ENCODE measurements around the gene ORC3. TPM values are rescaled to one million over a fixed set of nuclear protein-coding genes. Genes with fewer than 3 reads are reported as not detected.

The ORC3 gene
- polyA plus RNA-seq, 2 donors = 8.1 to 8.5 TPM

GRCh38 chr6:87558446-87558845 is 31.5 kb upstream of the ORC3 start:
- H3K36me3 ChIP-seq (ENCODE audit: control insufficient read depth in 2 of 2, insufficient read depth in 2 of 2, low read length in 1 of 2) = peaks cover 3% of the 10 kb centered on the region in 2 donors
- H3K4me3 ChIP-seq (ENCODE audit: low read depth in 1 of 2, low read length in 2 of 2) = no peak overlapping the region
- no peaks in the 10 kb centered on the region for H3K4me1 ChIP-seq (ENCODE audit: control insufficient read depth in 2 of 2, insufficient read depth in 2 of 2, low read length in 1 of 2)
- no peaks in the 10 kb centered on the region for H3K27me3 ChIP-seq (ENCODE audit: control insufficient read depth in 1 of 2, insufficient read depth in 2 of 2, low read length in 2 of 2)
- H3K9me3 ChIP-seq (ENCODE audit: control insufficient read depth in 2 of 2, insufficient read depth in 1 of 2, low read depth in 1 of 2, low read length in 1 of 2) = no peaks in the 10 kb centered on the region
- H3K27ac ChIP-seq (ENCODE audit: low read depth in 2 of 2, low read length in 1 of 2) = no peak overlapping the region

GRCh38 chr6:87561017-87561416 is 28.9 kb upstream of the ORC3 start:
- 85 to 89% methylated on average over 1 of the region's 1 CpG for WGBS, 2 donors
- Histone ChIP-seq H3K36me3 (ENCODE audit: control insufficient read depth in 2 of 2, insufficient read depth in 2 of 2, low read length in 1 of 2) (peaks cover 0 to 3% of the 10 kb centered on the region in 2 donors), H3K27me3 (ENCODE audit: control insufficient read depth in 1 of 2, insufficient read depth in 2 of 2, low read length in 2 of 2) (no peaks in the 10 kb centered on the region), H3K4me1 (ENCODE audit: control insufficient read depth in 2 of 2, insufficient read depth in 2 of 2, low read length in 1 of 2) (no peaks in the 10 kb centered on the region), H3K27ac (ENCODE audit: low read depth in 2 of 2, low read length in 1 of 2) (no peak overlapping the region), H3K4me3 (ENCODE audit: low read depth in 1 of 2, low read length in 2 of 2) (no peak overlapping the region), H3K9me3 (ENCODE audit: control insufficient read depth in 2 of 2, insufficient read depth in 1 of 2, low read depth in 1 of 2, low read length in 1 of 2) (no peaks in the 10 kb centered on the region)

DNA sequence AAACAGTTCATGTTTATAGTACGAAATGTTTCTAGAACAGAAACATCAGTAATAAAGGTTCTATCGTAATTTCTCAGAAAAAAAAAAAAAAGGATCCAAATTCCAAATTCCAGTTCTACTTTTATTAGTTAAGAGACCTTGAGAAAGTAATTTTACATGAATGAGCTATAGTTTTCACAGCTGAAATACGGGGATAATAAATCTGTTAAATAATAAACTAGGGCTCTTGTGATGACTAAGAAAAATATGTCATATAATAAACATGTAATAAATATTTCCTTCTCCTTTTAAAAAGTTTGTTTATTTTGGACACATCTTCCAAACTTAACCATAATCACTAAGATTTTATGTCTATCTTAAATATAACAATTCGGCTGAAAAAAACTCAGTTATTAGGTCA is 17.9 kb upstream of the ORC3 start:
- Histone ChIP-seq H3K36me3 (ENCODE audit: control insufficient read depth in 2 of 2, insufficient read depth in 2 of 2, low read length in 1 of 2) (no peaks in the 10 kb centered on the region), H3K9me3 (ENCODE audit: control insufficient read depth in 2 of 2, insufficient read depth in 1 of 2, low read depth in 1 of 2, low read length in 1 of 2) (no peaks in the 10 kb centered on the region), H3K27me3 (ENCODE audit: control insufficient read depth in 1 of 2, insufficient read depth in 2 of 2, low read length in 2 of 2) (no peaks in the 10 kb centered on the region), H3K4me1 (ENCODE audit: control insufficient read depth in 2 of 2, insufficient read depth in 2 of 2, low read length in 1 of 2) (no peaks in the 10 kb centered on the region), H3K4me3 (ENCODE audit: low read depth in 1 of 2, low read length in 2 of 2) (no peak overlapping the region), H3K27ac (ENCODE audit: low read depth in 2 of 2, low read length in 1 of 2) (no peak overlapping the region)
- WGBS, 2 donors = 70 to 74% methylated on average over 4 of the region's 4 CpGs

DNA sequence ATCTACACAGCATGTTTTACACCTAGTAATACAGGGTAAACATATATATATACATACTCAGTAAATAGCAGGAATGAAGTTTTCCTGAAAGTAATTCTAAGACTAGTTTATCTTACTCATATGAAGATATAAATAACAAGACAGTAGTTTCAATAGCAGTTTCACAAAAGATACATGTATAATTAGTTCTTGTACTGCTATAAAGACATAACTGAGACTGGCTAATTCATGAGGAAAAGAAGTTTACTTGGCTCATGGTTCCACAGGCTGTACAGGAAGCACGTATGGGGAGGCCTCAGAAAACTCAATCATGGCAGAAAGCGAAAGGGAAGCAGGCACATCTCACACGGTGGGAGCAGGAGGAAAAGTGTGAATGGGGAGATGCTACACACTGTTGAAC is 17.1 kb upstream of the ORC3 start:
- Histone ChIP-seq H3K36me3 (ENCODE audit: control insufficient read depth in 2 of 2, insufficient read depth in 2 of 2, low read length in 1 of 2) (no peaks in the 10 kb centered on the region), H3K9me3 (ENCODE audit: control insufficient read depth in 2 of 2, insufficient read depth in 1 of 2, low read depth in 1 of 2, low read length in 1 of 2) (no peaks in the 10 kb centered on the region), H3K4me3 (ENCODE audit: low read depth in 1 of 2, low read length in 2 of 2) (no peak overlapping the region), H3K4me1 (ENCODE audit: control insufficient read depth in 2 of 2, insufficient read depth in 2 of 2, low read length in 1 of 2) (no peaks in the 10 kb centered on the region), H3K27ac (ENCODE audit: low read depth in 2 of 2, low read length in 1 of 2) (no peak overlapping the region), H3K27me3 (ENCODE audit: control insufficient read depth in 1 of 2, insufficient read depth in 2 of 2, low read length in 2 of 2) (no peaks in the 10 kb centered on the region)
- WGBS, 2 donors = 88 to 93% methylated on average over 3 of the region's 3 CpGs

GRCh38 chr6:87573307-87574024 is 16.5 kb upstream of the ORC3 start:
- Histone ChIP-seq H3K27ac (ENCODE audit: low read depth in 2 of 2, low read length in 1 of 2) (no peak overlapping the region), H3K36me3 (ENCODE audit: control insufficient read depth in 2 of 2, insufficient read depth in 2 of 2, low read length in 1 of 2) (no peaks in the 10 kb centered on the region), H3K9me3 (ENCODE audit: control insufficient read depth in 2 of 2, insufficient read depth in 1 of 2, low read depth in 1 of 2, low read length in 1 of 2) (no peaks in the 10 kb centered on the region), H3K4me1 (ENCODE audit: control insufficient read depth in 2 of 2, insufficient read depth in 2 of 2, low read length in 1 of 2) (no peaks in the 10 kb centered on the region), H3K4me3 (ENCODE audit: low read depth in 1 of 2, low read length in 2 of 2) (no peak overlapping the region), H3K27me3 (ENCODE audit: control insufficient read depth in 1 of 2, insufficient read depth in 2 of 2, low read length in 2 of 2) (no peaks in the 10 kb centered on the region)
- WGBS, 2 donors = 94 to 96% methylated on average over 5 of the region's 5 CpGs

GRCh38 chr6:87574237-87574804 is 15.6 kb upstream of the ORC3 start:
- Histone ChIP-seq H3K4me3 (ENCODE audit: low read depth in 1 of 2, low read length in 2 of 2) (no peak overlapping the region), H3K36me3 (ENCODE audit: control insufficient read depth in 2 of 2, insufficient read depth in 2 of 2, low read length in 1 of 2) (no peaks in the 10 kb centered on the region), H3K4me1 (ENCODE audit: control insufficient read depth in 2 of 2, insufficient read depth in 2 of 2, low read length in 1 of 2) (no peaks in the 10 kb centered on the region), H3K27ac (ENCODE audit: low read depth in 2 of 2, low read length in 1 of 2) (no peak overlapping the region), H3K27me3 (ENCODE audit: control insufficient read depth in 1 of 2, insufficient read depth in 2 of 2, low read length in 2 of 2) (no peaks in the 10 kb centered on the region), H3K9me3 (ENCODE audit: control insufficient read depth in 2 of 2, insufficient read depth in 1 of 2, low read depth in 1 of 2, low read length in 1 of 2) (no peaks in the 10 kb centered on the region)
- WGBS, 2 donors = 38 to 52% methylated on average over 2 of the region's 2 CpGs

DNA sequence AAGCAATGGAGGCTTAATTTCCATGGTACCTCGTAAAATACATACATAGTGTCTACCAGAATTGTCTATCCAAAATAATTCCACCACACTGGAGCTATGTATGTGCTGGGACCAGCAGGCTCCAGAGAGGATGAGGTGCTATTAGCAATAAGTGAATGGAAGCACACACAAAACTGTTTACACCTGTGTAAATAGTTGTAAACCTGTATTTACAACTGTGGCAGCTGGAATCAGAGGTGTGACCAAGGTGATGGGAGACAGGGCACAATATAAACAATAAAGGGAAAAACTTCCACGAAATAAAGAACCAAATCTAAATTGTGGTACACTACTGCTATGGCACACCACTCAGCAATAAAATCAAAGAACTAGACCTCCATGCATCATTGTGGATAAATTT is 14.5 kb upstream of the ORC3 start:
- Histone ChIP-seq H3K27ac (ENCODE audit: low read depth in 2 of 2, low read length in 1 of 2) (no peak overlapping the region), H3K27me3 (ENCODE audit: control insufficient read depth in 1 of 2, insufficient read depth in 2 of 2, low read length in 2 of 2) (no peaks in the 10 kb centered on the region), H3K4me1 (ENCODE audit: control insufficient read depth in 2 of 2, insufficient read depth in 2 of 2, low read length in 1 of 2) (no peaks in the 10 kb centered on the region), H3K9me3 (ENCODE audit: control insufficient read depth in 2 of 2, insufficient read depth in 1 of 2, low read depth in 1 of 2, low read length in 1 of 2) (no peaks in the 10 kb centered on the region), H3K36me3 (ENCODE audit: control insufficient read depth in 2 of 2, insufficient read depth in 2 of 2, low read length in 1 of 2) (no peaks in the 10 kb centered on the region), H3K4me3 (ENCODE audit: low read depth in 1 of 2, low read length in 2 of 2) (no peak overlapping the region)
- WGBS, 2 donors = 74 to 82% methylated on average over 2 of the region's 2 CpGs

- no peaks in the 10 kb centered on the region for H3K9me3 ChIP-seq (ENCODE audit: control insufficient read depth in 2 of 2, insufficient read depth in 1 of 2, low read depth in 1 of 2, low read length in 1 of 2)
- no peaks in the 10 kb centered on the region for H3K27me3 ChIP-seq (ENCODE audit: control insufficient read depth in 1 of 2, insufficient read depth in 2 of 2, low read length in 2 of 2)
- no peak overlapping the region for H3K4me3 ChIP-seq (ENCODE audit: low read depth in 1 of 2, low read length in 2 of 2)
- H3K36me3 ChIP-seq (ENCODE audit: control insufficient read depth in 2 of 2, insufficient read depth in 2 of 2, low read length in 1 of 2) = no peaks in the 10 kb centered on the region
- 85 to 93% methylated on average over 4 of the region's 4 CpGs for WGBS, 2 donors
- H3K4me1 ChIP-seq (ENCODE audit: control insufficient read depth in 2 of 2, insufficient read depth in 2 of 2, low read length in 1 of 2) = no peaks in the 10 kb centered on the region
- no peak overlapping the region for H3K27ac ChIP-seq (ENCODE audit: low read depth in 2 of 2, low read length in 1 of 2)
These were observed 6.1 kb upstream of the ORC3 start for GRCh38 chr6:87583822-87584221.

DNA sequence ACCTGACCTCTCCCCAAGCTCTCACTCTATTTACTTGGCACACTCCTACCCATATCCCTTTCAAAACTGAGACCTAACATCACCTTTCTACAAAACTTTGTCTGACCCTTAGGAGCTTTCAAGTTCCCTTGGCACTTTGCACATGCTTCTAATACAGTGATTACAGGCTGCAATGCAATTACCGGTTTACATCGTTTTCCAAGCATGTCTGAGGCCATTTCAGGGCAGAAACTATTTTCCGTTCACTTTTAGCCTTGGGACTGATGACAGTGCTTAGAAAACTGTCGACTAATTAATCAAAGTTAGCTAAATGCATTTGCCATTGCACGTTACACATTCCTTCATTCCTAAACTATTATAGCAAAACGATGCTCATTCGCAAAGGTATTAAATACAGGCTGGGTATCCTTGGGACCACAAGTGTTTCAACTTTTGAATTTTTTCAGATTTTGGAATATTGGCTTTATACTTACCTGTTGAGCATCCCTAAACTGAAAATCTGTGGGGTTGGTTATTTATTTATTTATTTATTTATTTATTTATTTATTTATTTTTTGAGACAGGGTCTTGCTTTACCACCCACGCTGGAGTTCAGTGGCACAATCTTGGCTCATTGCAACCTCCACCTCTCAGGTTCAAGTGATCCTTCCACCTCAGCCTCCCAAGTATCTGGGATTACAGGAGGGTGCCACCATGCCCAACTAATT is 3.4 kb upstream of the ORC3 start:
- Histone ChIP-seq H3K4me1 (ENCODE audit: control insufficient read depth in 2 of 2, insufficient read depth in 2 of 2, low read length in 1 of 2) (no peaks in the 10 kb centered on the region), H3K36me3 (ENCODE audit: control insufficient read depth in 2 of 2, insufficient read depth in 2 of 2, low read length in 1 of 2) (no peaks in the 10 kb centered on the region), H3K27me3 (ENCODE audit: control insufficient read depth in 1 of 2, insufficient read depth in 2 of 2, low read length in 2 of 2) (no peaks in the 10 kb centered on the region), H3K9me3 (ENCODE audit: control insufficient read depth in 2 of 2, insufficient read depth in 1 of 2, low read depth in 1 of 2, low read length in 1 of 2) (no peaks in the 10 kb centered on the region), H3K27ac (ENCODE audit: low read depth in 2 of 2, low read length in 1 of 2) (no peak overlapping the region), H3K4me3 (ENCODE audit: low read depth in 1 of 2, low read length in 2 of 2) (no peak overlapping the region)
- 93% methylated on average over 8 of the region's 8 CpGs for WGBS, 2 donors
